ENCODE data around the gene PROX1. TPM values are rescaled to one million over a fixed set of nuclear protein-coding genes. Genes with fewer than 3 reads are reported as not detected.

Gene PROX1
- total RNA-seq, 2 donors from 2014 or later: 13.7 to 27.4 TPM

- H3K9me3 ChIP-seq: no peaks in the 10 kb centered on the region
Measured at GRCh38 chr1:214017191-214017982, 29.6 kb downstream of the PROX1 start.

GRCh38 chr1:214018386-214019268 lies 30.9 kb downstream of the PROX1 start:
- Histone ChIP-seq H3K27ac (peak overlapping the region in 2 of 4 donors; percentile 30 to 31), H3K27me3 (no peaks in the 10 kb centered on the region), H3K4me3 (no peak overlapping the region), H3K36me3 (replicated peaks in 1 of 2; ENCODE audit: insufficient read depth in 1 of 2, low read depth in 2 of 2) (no peaks in the 10 kb centered on the region), H3K4me1 (peaks cover 4% of the 10 kb centered on the region), H3K9me3 (no peaks in the 10 kb centered on the region)
- ATAC-seq (no peak), DNase-seq (no peak)
- 55 to 57% methylated on average over 8 of the region's 8 CpGs for WGBS, 2 donors
- no peak for TF ChIP-seq POLR2A (IDR thresholded peaks at IDR 0.05)
- TF ChIP-seq CTCF (IDR thresholded peaks at IDR 0.05): no peak
- intact Hi-C loops (cut with DNase I): no loop called here

More at GRCh38 chr1:214017191-214017982, 29.6 kb downstream of the PROX1 start:
- no peak for ATAC-seq
- H3K27ac ChIP-seq: peak overlapping the region in 2 of 4 donors; percentile 9 to 11
- H3K4me1 ChIP-seq: peaks cover 4% of the 10 kb centered on the region
- no peaks in the 10 kb centered on the region for H3K27me3 ChIP-seq
- no peaks in the 10 kb centered on the region for H3K36me3 ChIP-seq (replicated peaks in 1 of 2; ENCODE audit: insufficient read depth in 1 of 2, low read depth in 2 of 2)
- no peak overlapping the region for H3K4me3 ChIP-seq
- no peak for DNase-seq
- intact Hi-C loops (cut with DNase I): no loop called here
- TF ChIP-seq POLR2A (IDR thresholded peaks at IDR 0.05) (no peak), CTCF (IDR thresholded peaks at IDR 0.05) (no peak)
- 73 to 81% methylated on average over 11 of the region's 11 CpGs for WGBS, 2 donors

GRCh38 chr1:214019499-214019898 lies 31.7 kb downstream of the PROX1 start:
- DNase-seq (no peak), ATAC-seq (no peak)
- TF ChIP-seq POLR2A (IDR thresholded peaks at IDR 0.05) (no peak), CTCF (IDR thresholded peaks at IDR 0.05) (no peak)
- Histone ChIP-seq H3K36me3 (replicated peaks in 1 of 2; ENCODE audit: insufficient read depth in 1 of 2, low read depth in 2 of 2) (no peaks in the 10 kb centered on the region), H3K27ac (peak overlapping the region in 1 of 4 donors; percentile 31), H3K4me3 (no peak overlapping the region), H3K4me1 (peaks cover 7% of the 10 kb centered on the region), H3K9me3 (no peaks in the 10 kb centered on the region), H3K27me3 (no peaks in the 10 kb centered on the region)
- 84 to 88% methylated on average over 13 of the region's 13 CpGs for WGBS, 2 donors
- intact Hi-C loops (cut with DNase I): no loop called here

- intact Hi-C loops (cut with DNase I): no loop called here
- Histone ChIP-seq H3K27me3 (no peaks in the 10 kb centered on the region), H3K4me3 (no peak overlapping the region), H3K9me3 (no peaks in the 10 kb centered on the region), H3K27ac (no peak overlapping the region), H3K4me1 (peaks cover 18% of the 10 kb centered on the region), H3K36me3 (replicated peaks in 1 of 2; ENCODE audit: insufficient read depth in 1 of 2, low read depth in 2 of 2) (no peaks in the 10 kb centered on the region)
- ATAC-seq (no peak), DNase-seq (no peak)
- TF ChIP-seq POLR2A (IDR thresholded peaks at IDR 0.05) (no peak), CTCF (IDR thresholded peaks at IDR 0.05) (no peak)
- 83 to 87% methylated on average over 3 of the region's 3 CpGs for WGBS, 2 donors
Measured at GRCh38 chr1:214021321-214021720, 33.5 kb downstream of the PROX1 start.

Data from body of pancreas (tissue), 4 donors.